Body of pancreas (tissue), 4 donors: ENCODE results near the gene TRAF3.

Experiments
- CTCF ChIP-seq, 7 experiments: fragments of 450-650 bp in 4 of 7; fragments of 200-600 bp in 3 of 7; sonication (generic) in 3 of 7; IDR thresholded peaks; one replicate each; pipeline ENCODE4 v1.5.1; 2016 to 2019; ENCODE audit warnings: antibody characterized with exemption in 7 of 7
- POLR2A ChIP-seq, 3 donors: fragments of 450-650 bp; IDR thresholded peaks; one replicate each; pipeline ENCODE4 v1.6.1; 2016; ENCODE audit warnings: antibody characterized with exemption in 3 of 3, mild to moderate bottlenecking in 2 of 3

DNA sequence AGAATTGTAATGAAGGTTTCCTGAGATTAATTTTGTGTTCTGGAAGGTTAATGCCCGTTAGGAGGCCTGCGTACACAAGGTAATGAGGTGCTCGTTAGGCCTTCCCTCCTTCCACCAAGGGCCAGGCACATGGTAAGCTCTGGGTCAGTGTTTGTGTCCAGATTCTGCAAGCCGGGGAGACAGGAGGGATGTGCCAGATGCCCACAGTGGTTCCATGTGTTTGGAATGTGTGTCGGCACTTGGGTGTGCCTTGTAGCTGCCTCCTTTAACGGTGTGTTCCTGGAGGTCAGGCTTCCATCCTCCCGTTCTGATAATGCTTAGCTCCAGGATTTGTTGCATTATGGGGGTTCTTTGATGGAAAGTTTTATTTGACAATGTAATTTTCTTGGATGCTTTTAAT, 5.7 kb downstream of the TRAF3 start:
- TF ChIP-seq CTCF (IDR thresholded peaks at IDR 0.05) (no peak), POLR2A (IDR thresholded peaks at IDR 0.05) (no peak)
